NCI-H226 (cell line): ENCODE measurements around the gene TMC8.

Source experiments
- DNase-seq: peaks from one replicate; pipeline ENCODE4 v3.0.0-alpha.2; 2015

The TMC8 gene

GRCh38 chr17:78125138-78125913 is 5.2 kb upstream of the TMC8 start:
- DNase-seq = no peak

GRCh38 chr17:78125976-78126894 is 4.3 kb upstream of the TMC8 start:
- DNase-seq = no peak

GRCh38 chr17:78126895-78127238 is 3.7 kb upstream of the TMC8 start:
- DNase-seq = no peak

- DNase-seq = no peak
These were observed 3.2 kb upstream of the TMC8 start for GRCh38 chr17:78127239-78127887.

- DNase-seq = no peak
These were observed 2.6 kb upstream of the TMC8 start for GRCh38 chr17:78127888-78128550.

GRCh38 chr17:78128551-78129350 is 1.8 kb upstream of the TMC8 start, which contains the start of gene TMC6:
TMC6 (minus strand) TSS chr17:78128755; CDS start chr17:78126832, 1,923 bp downstream.
- peak; percentile 57 for DNase-seq

- DNase-seq = no peak
These were observed 1.1 kb upstream of the TMC8 start for GRCh38 chr17:78129351-78130089.

- DNase-seq = no peak
These were observed 508 bp upstream of the TMC8 start for GRCh38 chr17:78130090-78130436.

GRCh38 chr17:78131172-78132083 is 857 bp downstream of the TMC8 start:
- no peak for DNase-seq

GRCh38 chr17:78132084-78132676 is 1.6 kb downstream of the TMC8 start:
- DNase-seq = no peak

GRCh38 chr17:78132767-78133178 is 2.2 kb downstream of the TMC8 start:
- DNase-seq = no peak

- DNase-seq = no peak
These were observed 2.8 kb downstream of the TMC8 start for GRCh38 chr17:78133179-78133951.

- DNase-seq = no peak
These were observed 3.7 kb downstream of the TMC8 start for GRCh38 chr17:78133971-78134898.

- DNase-seq = no peak
These were observed 4.4 kb downstream of the TMC8 start for GRCh38 chr17:78134899-78135385.

- no peak for DNase-seq
These were observed 5.4 kb downstream of the TMC8 start for GRCh38 chr17:78135858-78136500.

GRCh38 chr17:78137392-78138203 is 7.0 kb downstream of the TMC8 start:
- DNase-seq = no peak
